Stimulated activated CD8-positive, alpha-beta memory T cell treated with anti-CD3 and anti-CD28 coated beads, Interleukin-15, amount 100 ng/mL, for 48 hours (primary cell): ENCODE data around the gene BTNL3.

Source experiments
- DNase-seq, 2 donors: peaks; one replicate each; pipeline ENCODE4 v3.0.0-alpha.2; 2020; ENCODE audit warnings: low read depth in 2 of 2

The BTNL3 gene

GRCh38 chr5:181020688-181021087, 32.0 kb downstream of the BTNL3 start:
- DNase-seq, result no peak

GRCh38 chr5:181024245-181025064, 35.8 kb downstream of the BTNL3 start:
- DNase-seq, result no peak

GRCh38 chr5:181027452-181028031, 38.9 kb downstream of the BTNL3 start:
- DNase-seq, result no peak

- DNase-seq, result no peak
Observed at GRCh38 chr5:181028032-181028819, 39.6 kb downstream of the BTNL3 start.

GRCh38 chr5:181031716-181032115, 43.1 kb downstream of the BTNL3 start:
- no peak for DNase-seq

GRCh38 chr5:181035991-181036815, 47.6 kb downstream of the BTNL3 start:
- no peak for DNase-seq

GRCh38 chr5:181036816-181037364, 48.2 kb downstream of the BTNL3 start:
- no peak for DNase-seq

- no peak for DNase-seq
Observed at GRCh38 chr5:181037365-181037861, 48.8 kb downstream of the BTNL3 start.

GRCh38 chr5:181039471-181039870, 50.8 kb downstream of the BTNL3 start:
- no peak for DNase-seq

- no peak for DNase-seq
Observed at GRCh38 chr5:181039931-181040630, 51.4 kb downstream of the BTNL3 start, which contains the start of gene BTNL9. Gene BTNL9, plus strand, starts transcription at chr5:181040266. Its CDS starts 5,224 bp downstream, at chr5:181045490.

GRCh38 chr5:181040631-181040945, 51.9 kb downstream of the BTNL3 start:
- no peak for DNase-seq

GRCh38 chr5:181041043-181041442, 52.4 kb downstream of the BTNL3 start:
- DNase-seq, result no peak

- no peak for DNase-seq
Observed at GRCh38 chr5:181042036-181042713, 53.5 kb downstream of the BTNL3 start.

- no peak for DNase-seq
Observed at GRCh38 chr5:181042722-181043121, 54.1 kb downstream of the BTNL3 start.

- DNase-seq, result no peak
Observed at GRCh38 chr5:181043285-181044092, 54.8 kb downstream of the BTNL3 start.

GRCh38 chr5:181044093-181044599, 55.5 kb downstream of the BTNL3 start:
- no peak for DNase-seq

GRCh38 chr5:181044662-181045305, 56.1 kb downstream of the BTNL3 start:
- DNase-seq, result no peak

- DNase-seq, result no peak
Observed at GRCh38 chr5:181045316-181045715, 56.7 kb downstream of the BTNL3 start.
